Right renal pelvis (tissue), 4 donors: Measurements from ENCODE around the gene GPR42. TPM values are rescaled to one million over a fixed set of nuclear protein-coding genes. Genes with fewer than 3 reads are reported as not detected.
"Not testable (repeated sequence)": the region's sequence is repeated elsewhere in the genome, so short reads cannot be mapped to it uniquely, and the experiment has no call there.

Experiments used
- DNase-seq, 4 donors: peaks; one replicate each; pipeline ENCODE4 v3.0.0-alpha.2; 2013; ENCODE audit warnings: low read depth in 4 of 4, low spot score in 3 of 4, missing footprints in 1 of 4
- polyA plus RNA-seq, 4 donors: library from polyadenylated mRNA; unstranded; fragments of 120-200 nt; gene quantifications; one replicate each; pipeline ENCODE4 v1.2.1, GENCODE V29; 2013; ENCODE audit not compliant: insufficient read length in 4 of 4

Gene GPR42
- polyA plus RNA-seq, 4 donors = not detected

GRCh38 chr19:35362261-35363000 lies 8.4 kb upstream of the GPR42 start:
- no peak for DNase-seq

DNA sequence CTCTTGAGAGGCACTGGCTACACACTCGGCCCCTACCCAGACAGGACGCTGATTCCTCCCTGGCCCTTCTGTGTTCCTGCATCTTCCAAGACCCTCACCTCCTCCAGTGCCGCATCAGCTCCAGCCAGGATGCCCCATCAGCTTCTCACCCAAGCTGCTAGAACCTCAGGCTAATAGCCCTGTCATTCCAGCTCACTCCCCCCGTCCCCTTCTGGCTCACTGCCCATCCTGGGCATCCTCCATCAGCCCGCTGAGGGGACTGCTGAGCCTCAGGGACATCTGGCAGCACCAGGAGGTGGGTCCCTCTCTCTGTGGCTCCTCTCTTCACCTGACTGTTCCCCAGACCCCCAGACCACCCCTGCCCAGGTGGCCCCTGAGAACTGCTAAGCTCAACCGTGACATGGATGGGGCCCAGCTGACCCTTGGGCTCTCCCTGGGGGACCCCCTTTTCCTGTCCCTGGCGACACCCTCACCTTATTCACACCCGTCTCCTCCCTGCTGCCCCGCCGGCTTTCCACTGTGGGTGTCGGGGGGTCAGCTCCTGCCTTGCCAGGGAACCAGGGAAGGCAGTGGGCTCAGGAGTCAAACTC lies 7.8 kb upstream of the GPR42 start:
- no peak for DNase-seq

DNA sequence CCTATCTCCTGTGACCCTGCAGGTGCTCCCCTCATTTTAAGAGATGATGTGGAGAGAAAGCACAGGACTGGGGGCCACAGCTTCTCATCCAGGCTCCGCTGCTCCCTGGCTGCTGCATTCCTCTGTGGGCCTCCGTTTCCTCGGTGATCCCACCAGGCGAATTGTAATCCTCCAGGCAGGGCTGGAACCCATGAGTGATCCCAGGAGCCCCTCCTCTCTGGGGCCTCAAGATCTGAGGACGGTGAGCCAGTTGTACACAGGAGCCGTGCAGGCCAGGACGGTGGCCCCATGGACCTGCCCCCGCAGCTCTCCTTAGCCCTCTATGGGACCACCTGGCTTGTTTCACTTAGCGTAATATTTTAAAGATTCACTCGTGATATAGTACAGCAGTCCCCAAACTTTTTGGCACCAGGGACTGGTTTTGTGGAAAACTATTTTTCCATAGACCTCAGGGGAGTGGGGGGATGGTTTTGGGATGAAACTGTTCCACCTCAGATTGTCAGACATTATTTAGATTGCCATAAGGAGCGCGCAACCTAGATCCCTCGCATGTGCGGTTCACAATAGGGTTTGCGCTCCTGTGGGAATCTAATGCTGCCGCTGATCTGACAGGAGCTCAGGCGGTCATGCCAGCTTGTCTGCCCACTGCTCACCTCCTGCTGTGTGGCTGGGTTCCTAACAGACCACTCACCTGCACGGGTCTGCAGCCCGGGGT lies 7.0 kb upstream of the GPR42 start:
- no peak for DNase-seq

GRCh38 chr19:35365303-35365702 lies 5.6 kb upstream of the GPR42 start:
- DNase-seq = no peak

- no peak for DNase-seq
Measured at GRCh38 chr19:35368378-35368777, 2.5 kb upstream of the GPR42 start.

- DNase-seq = no peak
Measured at GRCh38 chr19:35369522-35369921, 1.3 kb upstream of the GPR42 start.

- DNase-seq = no peak
Measured at GRCh38 chr19:35373492-35373891, 2.6 kb downstream of the GPR42 start.

GRCh38 chr19:35374031-35374430 lies 3.2 kb downstream of the GPR42 start:
- not testable (repeated sequence) for DNase-seq

DNA sequence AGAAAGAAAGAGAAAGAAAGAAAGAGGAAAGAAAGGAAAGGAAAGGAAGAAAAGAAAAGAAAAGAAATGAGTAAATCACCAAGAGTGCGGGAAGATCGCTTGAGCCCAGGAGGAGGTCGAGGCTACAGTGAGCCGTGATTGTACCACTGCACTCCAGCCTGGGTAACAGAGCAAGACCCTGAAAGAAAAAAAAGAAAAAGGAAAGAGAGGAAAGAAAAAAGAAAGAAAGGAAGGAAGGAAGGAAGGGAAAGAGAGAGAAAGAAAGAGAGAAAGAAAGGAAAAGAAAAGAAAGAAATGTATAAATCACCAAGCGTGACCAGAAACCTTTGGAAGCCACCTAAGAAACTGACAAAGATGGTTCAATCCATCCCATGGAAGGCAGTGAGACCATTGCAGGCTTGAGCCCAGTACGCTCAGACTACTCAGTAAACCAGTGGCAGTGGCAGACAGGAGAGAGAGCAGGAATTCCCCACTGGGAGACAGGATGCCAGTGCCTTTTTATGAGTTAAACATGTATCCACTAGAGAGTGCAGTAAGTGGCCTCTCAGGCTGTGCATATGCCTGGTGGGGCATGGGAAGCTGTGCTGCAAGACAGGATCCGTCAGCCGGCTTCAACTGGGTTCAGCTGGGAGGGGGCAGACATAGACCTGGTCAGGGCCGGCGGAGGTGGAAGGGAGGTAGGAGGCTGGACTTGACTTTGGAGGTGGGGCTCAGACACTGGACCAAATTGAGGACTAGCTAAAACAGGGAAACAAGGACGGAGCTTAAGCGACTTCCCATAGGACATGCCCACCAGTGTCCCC lies 4.8 kb downstream of the GPR42 start:
- DNase-seq = no peak

- no peak for DNase-seq
Measured at GRCh38 chr19:35377656-35378055, 6.8 kb downstream of the GPR42 start.

DNA sequence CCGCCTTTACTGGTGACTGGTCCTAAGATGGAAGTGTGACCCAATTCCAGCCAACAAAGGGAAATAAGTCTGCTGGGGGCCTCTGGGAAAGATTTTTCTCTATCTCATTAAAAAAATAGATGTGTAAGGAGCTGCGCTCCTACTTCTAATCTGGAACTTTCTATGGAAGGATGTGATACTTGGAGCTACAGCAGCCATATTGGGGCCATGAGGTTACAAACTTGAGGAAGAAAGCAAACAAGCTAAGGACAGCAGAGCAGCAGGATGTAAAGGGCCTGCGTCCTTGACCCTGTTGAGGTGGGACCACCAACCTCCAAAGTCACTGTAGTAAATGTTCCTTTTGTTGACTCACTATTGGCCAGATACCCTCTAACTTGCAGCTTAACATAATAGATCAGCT lies 7.5 kb downstream of the GPR42 start:
- DNase-seq = no peak

DNA sequence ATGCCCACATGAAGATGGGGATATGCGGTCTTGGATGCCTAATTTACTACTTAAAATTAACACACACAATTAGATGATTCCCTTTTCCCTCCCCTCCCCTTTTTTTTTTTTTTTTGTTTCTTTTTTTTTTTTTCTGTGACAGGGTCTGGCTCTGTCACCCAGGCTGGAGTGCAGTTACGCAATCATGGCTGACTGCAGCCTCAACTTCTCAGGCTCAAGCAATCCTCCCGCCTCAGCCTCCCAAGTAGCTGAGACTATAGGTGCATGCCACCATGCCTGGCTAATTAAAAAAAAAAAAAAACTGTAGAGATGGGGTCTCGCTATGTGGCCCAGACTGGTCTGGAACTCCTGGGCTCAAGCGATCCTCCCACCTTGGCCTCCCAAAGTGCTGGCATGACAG lies 8.7 kb downstream of the GPR42 start:
- not testable (repeated sequence) for DNase-seq

GRCh38 chr19:35379992-35380391 lies 9.1 kb downstream of the GPR42 start:
- no peak for DNase-seq

GRCh38 chr19:35380450-35381124 lies 9.7 kb downstream of the GPR42 start:
- no peak for DNase-seq

GRCh38 chr19:35381318-35381717 lies 10.4 kb downstream of the GPR42 start:
- no peak for DNase-seq

DNA sequence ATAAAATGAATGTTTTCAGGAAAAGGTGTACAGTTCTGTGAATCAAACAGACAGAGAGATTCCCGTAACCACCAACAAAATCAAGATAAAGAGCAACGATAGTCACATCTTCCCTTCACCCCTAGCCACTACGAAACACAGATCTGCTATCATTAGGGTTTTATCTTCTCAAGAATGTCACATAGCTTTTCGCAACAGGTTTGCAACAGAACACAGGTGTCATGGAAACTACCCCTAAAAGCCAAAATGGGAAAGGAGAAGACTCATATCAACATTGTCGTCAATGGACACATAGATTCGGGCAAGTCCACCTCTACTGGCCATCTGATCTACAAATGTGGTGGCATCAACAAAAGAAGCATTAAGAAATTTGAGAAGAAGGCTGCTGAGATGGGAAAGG lies 11.1 kb downstream of the GPR42 start:
- DNase-seq = no peak

DNA sequence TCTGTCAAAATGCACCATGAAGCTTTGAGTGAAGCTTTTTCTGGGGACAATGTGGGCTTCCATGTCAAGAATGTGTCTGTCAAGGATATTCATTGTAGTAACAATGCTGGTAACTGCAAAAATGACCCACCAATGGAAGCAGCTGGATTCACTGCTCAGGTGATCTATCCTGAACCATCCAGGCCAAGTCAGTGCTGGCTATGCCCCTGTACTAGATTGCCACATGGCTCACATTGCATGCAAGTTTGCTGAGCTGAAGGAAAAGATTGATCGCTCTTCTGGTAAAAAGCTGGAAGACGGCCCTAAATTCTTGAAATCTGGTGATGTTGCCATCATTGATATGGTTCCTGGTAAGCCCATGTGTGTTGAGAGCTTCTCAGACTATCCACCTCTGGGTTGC lies 12.7 kb downstream of the GPR42 start:
- DNase-seq = no peak

GRCh38 chr19:35388277-35389054 lies 17.6 kb downstream of the GPR42 start:
- DNase-seq = no peak

- no peak for DNase-seq
Measured at GRCh38 chr19:35389192-35389861, 18.5 kb downstream of the GPR42 start.
